DND-41 (cell line): ENCODE data around the gene DEF6.

ENCODE experiments used
- ATAC-seq: fragments of 200-7000 bp; cut with Tn5 transposase; 3 replicates; pipeline ENCODE4 v1.9.1; 2021; ENCODE audit warnings: low read depth; ENCODE audit not compliant: insufficient read depth
- DNase-seq: peaks from one replicate; pipeline ENCODE4 v3.0.0-alpha.2; 2020
- H2AFZ ChIP-seq: 2 replicates; pipeline ENCODE4 v1.6.0; 2012; ENCODE audit warnings: low read depth, low read length
- H3K27ac ChIP-seq: 2 replicates; pipeline ENCODE4 v1.5.1; 2012; ENCODE audit warnings: low read length, inconsistent platforms
- H3K27me3 ChIP-seq: fragments of 200-600 bp; sonication (generic); 2 replicates; pipeline ENCODE4 v1.6.0; 2012; ENCODE audit warnings: low read length, mild to moderate bottlenecking, inconsistent platforms; ENCODE audit not compliant: insufficient read depth, poor library complexity
- H3K36me3 ChIP-seq: 2 replicates; pipeline ENCODE4 v1.5.1; 2012; ENCODE audit warnings: low read length, inconsistent platforms; ENCODE audit not compliant: insufficient read depth
- H3K4me1 ChIP-seq: 2 replicates; pipeline ENCODE4 v1.5.1; 2012; ENCODE audit warnings: mild to moderate bottlenecking, low read length; ENCODE audit not compliant: insufficient read depth
- H3K4me2 ChIP-seq: 2 replicates; pipeline ENCODE4 v1.6.0; 2012; ENCODE audit warnings: mild to moderate bottlenecking, moderate library complexity, low read length, inconsistent platforms; ENCODE audit not compliant: insufficient read depth
- H3K4me3 ChIP-seq, 2 experiments: fragments of 200-600 bp in 1 of 2; shearing (Covaris generic) in 1 of 2; 2 replicates each; pipeline ENCODE4 v1.5.1; 2012 to 2016; ENCODE audit warnings: inconsistent platforms in 2 of 2, low read length in 2 of 2, mild to moderate bottlenecking in 2 of 2, low read depth in 1 of 2, moderate library complexity in 1 of 2
- H3K79me2 ChIP-seq: 2 replicates; pipeline ENCODE4 v1.6.0; 2012; ENCODE audit warnings: low read length, inconsistent platforms; ENCODE audit not compliant: insufficient read depth
- H3K9ac ChIP-seq: 2 replicates; pipeline ENCODE4 v1.6.0; 2012; ENCODE audit warnings: low read depth, mild to moderate bottlenecking, inconsistent platforms, low read length, moderate library complexity
- H3K9me3 ChIP-seq: 2 replicates; pipeline ENCODE4 v1.5.1; 2012; ENCODE audit warnings: low read length, moderate library complexity, mild to moderate bottlenecking, inconsistent platforms; ENCODE audit not compliant: insufficient read depth, severe bottlenecking
- H4K20me1 ChIP-seq: 2 replicates; pipeline ENCODE4 v1.6.0; 2012; ENCODE audit warnings: low read length; ENCODE audit not compliant: insufficient read depth
- CTCF ChIP-seq: IDR thresholded peaks from 2 replicates; pipeline ENCODE4 v1.5.1; 2012; ENCODE audit warnings: borderline replicate concordance, low read length, moderate library complexity, mild to moderate bottlenecking; ENCODE audit not compliant: poor library complexity, severe bottlenecking; ENCODE audit errors: extremely low read depth
- EZH2 ChIP-seq: IDR thresholded peaks from 3 replicates; pipeline ENCODE4 v1.6.1; 2012; ENCODE audit warnings: borderline replicate concordance, low read depth, mild to moderate bottlenecking, moderate library complexity, low read length, inconsistent platforms; ENCODE audit not compliant: severe bottlenecking

DEF6 gene

GRCh38 chr6:35296931-35297600, 552 bp upstream of the DEF6 start:
- no peaks in the 10 kb centered on the region for H3K27me3 ChIP-seq
- TF ChIP-seq CTCF = no peak
- no peak for TF ChIP-seq EZH2
- no peaks in the 10 kb centered on the region for H3K9me3 ChIP-seq
- peak overlapping the region; percentile 89 for H3K27ac ChIP-seq
- DNase-seq (no peak), ATAC-seq (no peak)
- peak overlapping the region; percentile 49 for H2AFZ ChIP-seq
- peaks cover 49% of the 10 kb centered on the region for H3K36me3 ChIP-seq
- peaks cover 39% of the 10 kb centered on the region for H3K79me2 ChIP-seq
- H3K9ac ChIP-seq = peak overlapping the region; percentile 82
- peaks cover 5% of the 10 kb centered on the region; the same call in 1 of the 2 replicates for H4K20me1 ChIP-seq
- peak overlapping the region; percentile 73 for H3K4me2 ChIP-seq
- H3K4me1 ChIP-seq = peaks cover 52% of the 10 kb centered on the region
- H3K4me3 ChIP-seq = peak overlapping the region in 1 of 2 experiments; percentile 67; a peak in 2 of 4 replicates

- Histone ChIP-seq H3K9ac (peak overlapping the region; percentile 82), H3K79me2 (peaks cover 52% of the 10 kb centered on the region), H3K4me2 (peak overlapping the region; percentile 73), H4K20me1 (peaks cover 11% of the 10 kb centered on the region; the same call in 1 of the 2 replicates), H2AFZ (peak overlapping the region; percentile 79), H3K27me3 (no peaks in the 10 kb centered on the region), H3K27ac (peak overlapping the region; percentile 89), H3K4me1 (peaks cover 67% of the 10 kb centered on the region), H3K36me3 (peaks cover 41% of the 10 kb centered on the region), H3K9me3 (no peaks in the 10 kb centered on the region), H3K4me3 (peak overlapping the region; percentile 41 to 67; a peak in 3 of 4 replicates)
- TF ChIP-seq CTCF = no peak
- no peak for TF ChIP-seq EZH2
- peak; percentile 32 for DNase-seq
- ATAC-seq = no peak
Measured at GRCh38 chr6:35298625-35299140, 1.1 kb downstream of the DEF6 start.

GRCh38 chr6:35299674-35300073, 2.1 kb downstream of the DEF6 start:
- Histone ChIP-seq H3K4me3 (peak overlapping the region in 1 of 2 experiments; percentile 67; a peak in 2 of 4 replicates), H3K9me3 (no peaks in the 10 kb centered on the region), H3K79me2 (peaks cover 62% of the 10 kb centered on the region), H4K20me1 (peaks cover 20% of the 10 kb centered on the region), H2AFZ (no peak overlapping the region), H3K27me3 (no peaks in the 10 kb centered on the region), H3K4me1 (peaks cover 67% of the 10 kb centered on the region), H3K9ac (peak overlapping the region; percentile 82; the same call in 1 of the 2 replicates), H3K36me3 (peaks cover 41% of the 10 kb centered on the region), H3K4me2 (peak overlapping the region; percentile 73), H3K27ac (peak overlapping the region; percentile 89)
- TF ChIP-seq EZH2 (no peak), CTCF (no peak)
- ATAC-seq = no peak
- no peak for DNase-seq
